HCT116 (cell line): ENCODE results near the gene SLC16A7. TPM values are rescaled to one million over a fixed set of nuclear protein-coding genes. Genes with fewer than 3 reads are reported as not detected.

Source experiments
- ATAC-seq: fragments of 200-7000 bp; cut with Tn5 transposase; 2 replicates; pipeline ENCODE4 v1.9.1; 2020; ENCODE audit warnings: mild to moderate bottlenecking, moderate library complexity
- BruUV-seq: library from RNA; stranded (reverse); fragments of 400-500 nt; replicated peaks from 2 replicates; lab custom pipeline; 2021; lab: Mats Ljungman, UMichigan
- CTCF ChIA-PET: fragments of 300-600 bp; sonication (Branson Sonifier 250); formaldehyde crosslinking; loops from one replicate; lab custom pipeline; 2021; ENCODE audit warnings: antibody characterized with exemption; lab: Charles Lee
- POLR2A ChIA-PET: fragments of 300-600, 350-600 bp; sonication (Branson Sonifier 250); formaldehyde crosslinking; loops from one replicate; lab custom pipeline; 2021; ENCODE audit warnings: antibody characterized with exemption; lab: Charles Lee
- RAD21 ChIA-PET, 2 experiments: fragments of 300-600 bp; sonication (Branson Sonifier 250); formaldehyde crosslinking; loops; one replicate each; lab custom pipeline; 2023; ENCODE audit warnings: low total read pairs in 2 of 2; ENCODE audit not compliant: uncharacterized antibody in 2 of 2, unreplicated experiment in 2 of 2, low non-redundant PET in 1 of 2; lab: Charles Lee
- DNase-seq: peaks from one replicate; pipeline ENCODE4 v3.0.0-alpha.2; 2010; ENCODE audit warnings: low read depth, low spot score
- H2AFZ ChIP-seq: fragments of 200-600 bp; shearing (Covaris generic), sonication (generic); 2 replicates; pipeline ENCODE4 v1.6.1; 2017; ENCODE audit warnings: low read depth, mixed run types, mixed read lengths, antibody characterized with exemption, low read length; ENCODE audit not compliant: poor library complexity, severe bottlenecking
- H3K27ac ChIP-seq: 2 replicates; pipeline ENCODE4 v1.5.1; 2012; ENCODE audit warnings: low read depth, low read length
- H3K27me3 ChIP-seq: fragments of 200-600 bp; sonication (generic); 2 replicates; pipeline ENCODE4 v1.6.1; 2016; ENCODE audit warnings: mixed run types, low read length, mixed read lengths; ENCODE audit not compliant: insufficient read depth
- H3K36me3 ChIP-seq, 2 experiments: fragments of 200-500 bp in 1 of 2; fragments of 200-600 bp in 1 of 2; sonication (Bioruptor generic) in 1 of 2; sonication (generic) in 1 of 2; 2 replicates each; pipeline versions ENCODE4 v1.5.1 to v1.6.1; 2014 to 2016; ENCODE audit warnings: low read length in 2 of 2, inconsistent platforms in 1 of 2, mixed read lengths in 1 of 2, mixed run types in 1 of 2; ENCODE audit not compliant: insufficient read depth in 2 of 2, control insufficient read depth in 1 of 2
- H3K4me1 ChIP-seq, 2 experiments: fragments of 200-600 bp in 1 of 2; sonication (generic) in 1 of 2; 2 replicates each; pipeline versions ENCODE4 v1.5.1 to v1.6.1; 2012 to 2017; ENCODE audit warnings: low read length in 2 of 2, inconsistent platforms in 1 of 2, mild to moderate bottlenecking in 1 of 2, mixed read lengths in 1 of 2, mixed run types in 1 of 2, moderate library complexity in 1 of 2; ENCODE audit not compliant: insufficient read depth in 2 of 2, control insufficient read depth in 1 of 2
- H3K4me2 ChIP-seq: fragments of 200-600 bp; sonication (generic); 2 replicates; pipeline ENCODE4 v1.6.1; 2017; ENCODE audit warnings: mixed run types, low read length, mixed read lengths
- H3K4me3 ChIP-seq, 2 experiments: fragments of 200-600 bp in 1 of 2; sonication (generic) in 1 of 2; replicated peaks in 1 of 2; 2 replicates each; pipeline ENCODE4 v1.5.1; 2011 to 2016; ENCODE audit warnings: low read length in 2 of 2, control low read depth in 1 of 2, low read depth in 1 of 2, mild to moderate bottlenecking in 1 of 2, mixed read lengths in 1 of 2, mixed run types in 1 of 2
- H3K79me2 ChIP-seq: fragments of 200-600 bp; sonication (generic); 2 replicates; pipeline ENCODE4 v1.6.1; 2017; ENCODE audit warnings: mild to moderate bottlenecking, mixed run types, low read length, moderate library complexity, mixed read lengths; ENCODE audit not compliant: insufficient read depth
- H3K9ac ChIP-seq: fragments of 200-600 bp; sonication (generic); 2 replicates; pipeline ENCODE4 v1.6.1; 2016; ENCODE audit warnings: low read length, mixed read lengths
- H3K9me2 ChIP-seq: fragments of 200-600 bp; sonication (generic), shearing (Covaris generic); 2 replicates; pipeline ENCODE4 v1.6.1; 2017; ENCODE audit warnings: mixed run types, mild to moderate bottlenecking, moderate library complexity; ENCODE audit not compliant: insufficient read depth
- H3K9me3 ChIP-seq, 2 experiments: fragments of 200-500 bp in 1 of 2; fragments of 200-600 bp in 1 of 2; sonication (Bioruptor generic) in 1 of 2; sonication (generic) in 1 of 2; 2 replicates each; pipeline ENCODE4 v1.6.1; 2014 to 2017; ENCODE audit warnings: low read length in 2 of 2, mixed read lengths in 2 of 2, inconsistent platforms in 1 of 2, low read depth in 1 of 2, mild to moderate bottlenecking in 1 of 2, mixed run types in 1 of 2, moderate library complexity in 1 of 2; ENCODE audit not compliant: control insufficient read depth in 1 of 2, insufficient read depth in 1 of 2
- H4K20me1 ChIP-seq: fragments of 200-600 bp; sonication (generic), shearing (Covaris generic); 2 replicates; pipeline ENCODE4 v1.6.1; 2017; ENCODE audit warnings: mixed run types, mild to moderate bottlenecking, moderate library complexity; ENCODE audit not compliant: insufficient read depth
- CBX3 ChIP-seq: IDR thresholded peaks from 2 replicates; pipeline ENCODE4 v1.6.1; 2012; ENCODE audit warnings: low read depth
- CEBPB ChIP-seq: IDR thresholded peaks from 2 replicates; pipeline ENCODE4 v1.6.1; 2012; ENCODE audit warnings: low read depth
- CTCF ChIP-seq, 3 experiments: fragments of 200-600 bp in 1 of 3; sonication (generic) in 1 of 3; IDR thresholded peaks in 2 of 3; conservative IDR thresholded peaks in 1 of 3; 2 replicates each; pipeline ENCODE4 v1.5.1; 2012 to 2017; ENCODE audit warnings: low read depth in 2 of 3, low read length in 2 of 3, antibody characterized with exemption in 1 of 3, borderline replicate concordance in 1 of 3, control low read depth in 1 of 3, mild to moderate bottlenecking in 1 of 3, mixed read lengths in 1 of 3, mixed run types in 1 of 3, moderate library complexity in 1 of 3; ENCODE audit not compliant: insufficient read depth in 1 of 3
- EGR1 ChIP-seq: IDR thresholded peaks from 2 replicates; pipeline ENCODE4 v1.6.1; 2012; ENCODE audit warnings: low read depth
- ELF1 ChIP-seq: IDR thresholded peaks from 2 replicates; pipeline ENCODE4 v1.6.1; 2012; ENCODE audit warnings: low read depth, borderline replicate concordance
- EZH2phosphoT487 ChIP-seq: fragments of 200-600 bp; IDR thresholded peaks from 2 replicates; pipeline ENCODE4 v1.6.1; 2018; ENCODE audit warnings: antibody characterized with exemption, borderline replicate concordance
- FOSL1 ChIP-seq: IDR thresholded peaks from 2 replicates; pipeline ENCODE4 v1.6.1; 2012; ENCODE audit warnings: low read depth
- JUND ChIP-seq: IDR thresholded peaks from 2 replicates; pipeline ENCODE4 v1.6.1; 2012
- MAX ChIP-seq: IDR thresholded peaks from 2 replicates; pipeline ENCODE4 v1.6.1; 2012
- POLR2A ChIP-seq: IDR thresholded peaks from 2 replicates; pipeline ENCODE4 v1.7.0; 2011; ENCODE audit warnings: borderline replicate concordance; ENCODE audit not compliant: insufficient read depth, insufficient read length; ENCODE audit errors: extremely low read depth
- POLR2AphosphoS5 ChIP-seq: IDR thresholded peaks from 2 replicates; pipeline ENCODE4 v1.6.1; 2011; ENCODE audit warnings: mild to moderate bottlenecking, low read depth, low read length, moderate library complexity
- RAD21 ChIP-seq: IDR thresholded peaks from 2 replicates; pipeline ENCODE4 v1.6.1; 2012; ENCODE audit warnings: low read depth, mild to moderate bottlenecking
- REST ChIP-seq: IDR thresholded peaks from 2 replicates; pipeline ENCODE4 v1.6.1; 2012; ENCODE audit warnings: low read depth
- SIN3A ChIP-seq: IDR thresholded peaks from 2 replicates; pipeline ENCODE4 v1.6.1; 2012; ENCODE audit warnings: low read depth
- SRF ChIP-seq: IDR thresholded peaks from 2 replicates; pipeline ENCODE4 v1.6.1; 2012; ENCODE audit warnings: low read depth
- TCF7L2 ChIP-seq: IDR thresholded peaks from 2 replicates; pipeline ENCODE4 v1.7.0; 2011; ENCODE audit warnings: borderline replicate concordance, inconsistent platforms; ENCODE audit not compliant: insufficient read depth, insufficient read length; ENCODE audit errors: extremely low read depth
- YY1 ChIP-seq: IDR thresholded peaks from 2 replicates; pipeline ENCODE4 v1.6.1; 2011; ENCODE audit warnings: low read length, low read depth, moderate library complexity, mild to moderate bottlenecking; ENCODE audit not compliant: insufficient replicate concordance; ENCODE audit errors: extremely low read depth
- ZBTB33 ChIP-seq: IDR thresholded peaks from 2 replicates; pipeline ENCODE4 v1.6.1; 2011; ENCODE audit warnings: mild to moderate bottlenecking, low read length, moderate library complexity; ENCODE audit not compliant: insufficient replicate concordance; ENCODE audit errors: extremely low read depth
- ZFX ChIP-seq: fragments of 450-650 bp; IDR thresholded peaks from 2 replicates; pipeline ENCODE4 v1.6.1; 2017
- ZNF274 ChIP-seq: fragments of 200-500 bp; sonication (Bioruptor generic); IDR thresholded peaks from 2 replicates; pipeline ENCODE4 v1.6.1; 2014; ENCODE audit warnings: mild to moderate bottlenecking, low read depth, low read length, inconsistent platforms
- intact Hi-C: fragments of 100-400 bp; cut with micrococcal nuclease; formaldehyde crosslinking; loops from 2 replicates; pipeline ENCODE4 v1.10.0; 2022
- total RNA-seq: library from RNA; stranded (reverse); gene quantifications from one replicate; pipeline ENCODE4 v1.2.1, GENCODE V29; 2021; ENCODE audit not compliant: unreplicated experiment

Gene SLC16A7
- total RNA-seq, 1 experiment from 2014 or later: 10.0 TPM

GRCh38 chr12:59803735-59804134, 207.9 kb downstream of the SLC16A7 start:
- no peaks in the 10 kb centered on the region for H3K9me2 ChIP-seq
- H4K20me1 ChIP-seq: no peaks in the 10 kb centered on the region
- RAD21 ChIA-PET: no interaction called here
- no peak overlapping the region for H3K4me3 ChIP-seq
- DNase-seq (no peak), ATAC-seq (no peak)
- H3K9me3 ChIP-seq: no peaks in the 10 kb centered on the region
- no peak overlapping the region for H3K9ac ChIP-seq
- no TSS peak for BruUV-seq
- no peak overlapping the region for H2AFZ ChIP-seq
- intact Hi-C loops: loop anchor here (10.0 kb wide), 3 partner anchors 399 to 1819 kb away; no protein-coding TSS in a partner anchor
- no peaks in the 10 kb centered on the region for H3K79me2 ChIP-seq
- CTCF ChIA-PET: no interaction called here
- H3K27ac ChIP-seq: no peak overlapping the region
- no peaks in the 10 kb centered on the region for H3K36me3 ChIP-seq
- POLR2A ChIA-PET: no interaction called here
- no peak for TF ChIP-seq MAX
- TF ChIP-seq FOSL1: no peak
- TF ChIP-seq TCF7L2: no peak
- no peak for TF ChIP-seq EGR1
- no peak for TF ChIP-seq SIN3A
- no peak for TF ChIP-seq ELF1
- no peak for TF ChIP-seq CTCF (IDR thresholded peaks at IDR 0.05 in 2 of 3, conservative IDR thresholded peaks at IDR 0.05 in 1 of 3; ENCODE audit: borderline replicate concordance in 1 of 3, insufficient read depth in 1 of 3, low read depth in 2 of 3, low read length in 2 of 3)
- TF ChIP-seq POLR2A: no peak
- no peak for TF ChIP-seq ZFX
- no peak for TF ChIP-seq CEBPB
- no peak for TF ChIP-seq JUND
- no peak for TF ChIP-seq ZNF274
- no peak for TF ChIP-seq EZH2phosphoT487
- TF ChIP-seq YY1: no peak
- no peak for TF ChIP-seq ZBTB33
- no peak for TF ChIP-seq SRF
- TF ChIP-seq RAD21: no peak
- TF ChIP-seq REST: no peak
- TF ChIP-seq POLR2AphosphoS5: no peak
- no peak for TF ChIP-seq CBX3
- no peak overlapping the region for H3K4me2 ChIP-seq
- no peaks in the 10 kb centered on the region for H3K27me3 ChIP-seq
- H3K4me1 ChIP-seq: no peaks in the 10 kb centered on the region
